ENCODE results near the gene MARCHF10. TPM values are rescaled to one million over a fixed set of nuclear protein-coding genes. Genes with fewer than 3 reads are reported as not detected.
"Not testable (repeated sequence)": the region's sequence is repeated elsewhere in the genome, so short reads cannot be mapped to it uniquely, and the experiment has no call there.

The MARCHF10 gene
- total and polyA plus RNA-seq, 2 donors (not counting 1 experiment from before 2014, with no cell fraction given): 0.17 TPM; not detected in 1

GRCh38 chr17:62852195-62852594, 44.1 kb upstream of the MARCHF10 start:
- TF ChIP-seq EZH2 (IDR thresholded peaks at IDR 0.05; ENCODE audit: low read length, missing control alignments) (no peak), CTCF (conservative IDR thresholded peaks at IDR 0.05 in 1 of 2, IDR thresholded peaks at IDR 0.05 in 1 of 2; ENCODE audit: low read depth in 1 of 2, low read length in 2 of 2) (no peak)

DNA sequence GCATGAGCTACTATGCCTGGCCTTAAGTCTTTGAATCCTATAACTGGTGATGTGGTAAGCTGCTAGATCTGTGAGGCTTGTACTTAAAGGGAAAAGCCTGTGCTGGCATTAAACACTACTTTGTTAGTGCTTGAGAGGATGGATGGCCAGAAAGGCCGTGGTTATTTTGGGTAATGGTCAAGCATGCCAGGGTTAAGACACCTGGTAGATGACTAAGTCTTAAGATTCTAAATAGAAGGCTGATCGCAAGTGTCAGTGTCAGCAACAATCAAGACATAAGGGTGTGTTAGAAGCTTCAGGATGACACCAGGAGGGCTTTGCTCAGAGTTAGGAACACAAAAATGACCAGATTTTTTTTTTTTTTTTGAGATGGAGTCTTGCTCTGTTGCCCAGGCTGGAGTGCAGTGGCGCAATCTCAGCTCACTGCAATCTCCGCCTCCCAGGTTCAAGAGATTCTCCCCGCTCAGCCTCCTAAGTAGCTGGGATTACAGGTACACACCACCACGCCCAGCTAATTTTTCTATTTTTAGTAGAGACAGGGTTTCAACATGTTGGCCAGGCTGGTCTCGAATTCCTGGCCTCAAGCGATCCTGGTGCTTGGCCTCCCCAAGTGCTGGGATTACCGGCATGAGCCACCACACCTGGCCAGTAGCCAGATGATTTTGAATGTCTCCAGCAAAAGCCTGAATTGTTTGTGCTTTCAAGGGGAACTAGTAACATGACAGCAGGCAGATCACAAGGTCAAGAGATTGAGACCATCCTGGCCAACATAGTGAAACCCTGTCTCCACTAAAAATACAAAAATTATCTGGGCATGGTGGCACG, 41.7 kb upstream of the MARCHF10 start:
- H3K36me3 ChIP-seq (ENCODE audit: control insufficient read depth, insufficient read depth, low read length); H3K9ac ChIP-seq (ENCODE audit: insufficient read depth, low read length); H3K9me3 ChIP-seq (ENCODE audit: control insufficient read depth, insufficient read depth, low read depth, low read length); H3K4me3 ChIP-seq (replicated peaks in 1 of 4; ENCODE audit: control extremely low read depth in 1 of 4, insufficient read depth in 1 of 4, low read depth in 3 of 4, low read length in 4 of 4); H4K20me1 ChIP-seq (ENCODE audit: control insufficient read depth, extremely low read depth, insufficient read depth, low read length); H2AFZ ChIP-seq (ENCODE audit: low read length); H3K79me2 ChIP-seq (ENCODE audit: control insufficient read depth, insufficient read depth, low read length); DNase-seq (ENCODE audit: low read depth in 2 of 2); H3K4me2 ChIP-seq (ENCODE audit: extremely low read depth, insufficient read depth, low read length); H3K4me1 ChIP-seq (ENCODE audit: control insufficient read depth, extremely low read depth, insufficient read depth, low read length); H3K27me3 ChIP-seq (ENCODE audit: control insufficient read depth, insufficient read depth, low read length); H3K27ac ChIP-seq (ENCODE audit: insufficient read depth, low read length): not testable (repeated sequence)

More at GRCh38 chr17:62852195-62852594, 44.1 kb upstream of the MARCHF10 start:
- DNase-seq (ENCODE audit: low read depth in 2 of 2): no peak
- Histone ChIP-seq H3K9me3 (ENCODE audit: control insufficient read depth, insufficient read depth, low read depth, low read length) (no peaks in the 10 kb centered on the region), H3K27ac (ENCODE audit: insufficient read depth, low read length) (no peak overlapping the region), H3K36me3 (ENCODE audit: control insufficient read depth, insufficient read depth, low read length) (no peaks in the 10 kb centered on the region), H3K4me2 (ENCODE audit: extremely low read depth, insufficient read depth, low read length) (no peak overlapping the region), H3K4me3 (replicated peaks in 1 of 4; ENCODE audit: control extremely low read depth in 1 of 4, insufficient read depth in 1 of 4, low read depth in 3 of 4, low read length in 4 of 4) (no peak overlapping the region), H3K4me1 (ENCODE audit: control insufficient read depth, extremely low read depth, insufficient read depth, low read length) (no peaks in the 10 kb centered on the region), H4K20me1 (ENCODE audit: control insufficient read depth, extremely low read depth, insufficient read depth, low read length) (no peaks in the 10 kb centered on the region), H3K27me3 (ENCODE audit: control insufficient read depth, insufficient read depth, low read length) (peaks cover 4% of the 10 kb centered on the region), H3K9ac (ENCODE audit: insufficient read depth, low read length) (no peak overlapping the region), H2AFZ (ENCODE audit: low read length) (no peak overlapping the region), H3K79me2 (ENCODE audit: control insufficient read depth, insufficient read depth, low read length) (no peaks in the 10 kb centered on the region)

- no peak overlapping the region for H3K9ac ChIP-seq (ENCODE audit: insufficient read depth, low read length)
- peaks cover 4% of the 10 kb centered on the region for H3K27me3 ChIP-seq (ENCODE audit: control insufficient read depth, insufficient read depth, low read length)
- no peak overlapping the region for H3K27ac ChIP-seq (ENCODE audit: insufficient read depth, low read length)
- no peaks in the 10 kb centered on the region for H3K4me1 ChIP-seq (ENCODE audit: control insufficient read depth, extremely low read depth, insufficient read depth, low read length)
- DNase-seq (ENCODE audit: low read depth in 2 of 2): no peak
- H2AFZ ChIP-seq (ENCODE audit: low read length): no peak overlapping the region
- TF ChIP-seq EZH2 (IDR thresholded peaks at IDR 0.05; ENCODE audit: low read length, missing control alignments): no peak
- no peak for TF ChIP-seq CTCF (conservative IDR thresholded peaks at IDR 0.05 in 1 of 2, IDR thresholded peaks at IDR 0.05 in 1 of 2; ENCODE audit: low read depth in 1 of 2, low read length in 2 of 2)
- H3K9me3 ChIP-seq (ENCODE audit: control insufficient read depth, insufficient read depth, low read depth, low read length): no peaks in the 10 kb centered on the region
- no peaks in the 10 kb centered on the region for H3K79me2 ChIP-seq (ENCODE audit: control insufficient read depth, insufficient read depth, low read length)
- H3K4me3 ChIP-seq (replicated peaks in 1 of 4; ENCODE audit: control extremely low read depth in 1 of 4, insufficient read depth in 1 of 4, low read depth in 3 of 4, low read length in 4 of 4): no peak overlapping the region
- H3K36me3 ChIP-seq (ENCODE audit: control insufficient read depth, insufficient read depth, low read length): no peaks in the 10 kb centered on the region
- H3K4me2 ChIP-seq (ENCODE audit: extremely low read depth, insufficient read depth, low read length): no peak overlapping the region
- H4K20me1 ChIP-seq (ENCODE audit: control insufficient read depth, extremely low read depth, insufficient read depth, low read length): no peaks in the 10 kb centered on the region
Observed at GRCh38 chr17:62848334-62848733, 40.2 kb upstream of the MARCHF10 start.

Data from fibroblast of lung (primary cell).